Measurements from ENCODE around the gene OR4A15.
A peak's percentile ranks its signal among the peaks of the same experiment; 100 is the strongest.

The OR4A15 gene

GRCh38 chr11:55367674-55368073 is at the start of gene OR4A15:
OR4A15 (plus strand) TSS chr11:55367974; CDS start chr11:55367974, 0 bp downstream.
- DNase-seq = no peak

DNA sequence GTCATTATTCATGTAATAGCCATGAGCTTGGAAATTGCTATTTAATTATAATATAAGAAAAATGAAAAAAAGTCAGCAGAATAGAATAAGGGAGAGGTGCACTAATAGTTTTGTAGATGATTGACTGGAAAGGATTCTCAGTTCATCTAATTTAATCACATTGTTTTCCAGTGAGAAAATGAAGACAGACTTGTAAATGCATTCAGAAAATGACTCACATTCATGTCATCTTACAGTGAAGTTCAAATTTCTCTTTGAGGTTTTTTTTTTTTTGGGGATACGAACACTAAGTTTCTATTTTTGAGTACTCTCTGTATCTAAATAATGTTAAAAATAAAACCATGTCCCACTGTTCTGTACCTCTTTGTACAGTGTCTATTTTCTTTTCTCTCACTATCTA is 43.3 kb upstream of the OR4A15 start:
- no peak for DNase-seq

DNA sequence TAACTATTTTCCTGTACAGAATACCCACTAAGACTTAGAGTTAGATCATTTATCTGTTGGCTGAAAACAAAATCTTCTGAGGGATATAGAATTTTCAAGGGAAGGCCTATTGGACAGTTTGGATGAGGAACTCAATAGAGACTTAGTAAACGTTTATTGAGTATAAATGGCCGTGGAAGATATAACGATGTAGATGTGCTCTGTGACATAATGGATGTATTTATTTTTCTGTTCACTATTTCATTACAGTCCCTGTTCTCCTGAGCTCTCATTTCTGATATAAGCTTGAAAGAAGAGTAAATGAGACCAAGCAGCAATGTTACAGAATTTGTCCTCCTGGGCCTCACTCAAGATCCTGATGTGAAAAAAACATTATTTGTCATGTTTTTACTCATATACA is 24.9 kb upstream of the OR4A15 start, which contains the start of gene OR4A16:
Gene OR4A16, plus strand, starts transcription at position 301 of the 400 bp plus-strand sequence. Its CDS starts 0 bp downstream, at position 301.
- no peak for DNase-seq

GRCh38 chr11:55345306-55345705 is 22.5 kb upstream of the OR4A15 start:
- no peak for DNase-seq

DNA sequence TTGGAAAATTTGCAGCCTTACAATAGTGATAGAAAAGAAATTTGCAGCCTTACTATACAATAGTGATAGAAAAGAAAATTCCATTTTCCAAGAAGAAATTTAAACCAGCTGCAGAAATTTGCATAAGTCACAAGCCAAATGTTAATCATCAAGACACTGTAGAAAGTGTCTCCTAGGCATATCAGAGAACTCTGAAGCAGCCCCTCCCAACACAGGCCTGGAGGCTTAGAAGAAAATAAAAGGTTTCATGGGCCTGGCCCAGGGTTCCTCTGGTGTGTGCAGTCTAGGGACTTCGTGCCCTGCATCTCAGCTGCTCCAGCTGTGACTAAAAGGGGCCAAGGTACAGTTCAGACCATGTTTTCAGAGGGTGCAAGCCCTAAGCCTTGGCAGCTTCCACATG is 18.7 kb upstream of the OR4A15 start:
- no peak for DNase-seq

DNA sequence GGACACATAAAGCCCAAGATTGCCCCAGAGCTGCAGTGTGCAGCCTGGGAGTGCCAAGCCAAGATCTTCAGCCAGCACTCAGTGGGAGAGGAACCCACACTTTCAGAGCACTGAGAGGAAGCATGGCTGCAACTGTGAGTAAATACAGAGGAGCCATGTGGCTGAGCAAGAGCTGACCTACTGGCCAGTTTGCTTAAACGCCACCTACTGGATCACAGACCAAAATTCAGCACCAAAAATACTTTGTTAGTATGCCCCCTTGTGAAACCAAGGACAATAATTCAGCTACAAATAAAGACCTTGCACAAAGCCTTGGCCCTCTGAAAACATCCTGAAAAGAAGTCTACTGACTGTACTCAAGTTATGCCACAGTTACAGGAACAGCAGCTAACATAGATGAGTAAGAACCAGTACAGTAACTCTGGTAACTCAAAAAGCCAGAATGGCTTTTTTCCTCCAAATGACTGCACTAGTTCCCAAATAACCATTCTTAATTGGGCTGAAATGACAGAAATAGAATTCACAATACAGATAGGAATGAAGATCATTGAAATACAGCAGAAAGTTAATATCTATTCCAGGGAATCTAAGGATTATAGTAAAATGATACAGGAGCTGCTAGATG is 10.1 kb upstream of the OR4A15 start:
- DNase-seq = peak; percentile 0

- no peak for DNase-seq
Measured at GRCh38 chr11:55401011-55401410, 33.2 kb downstream of the OR4A15 start.
